Natural killer cell treated with Interleukin-12 subunit alpha and Interleukin-12 subunit beta and Interleukin-15 and Interleukin-18, amount 100 ng/mL, for 72 hours (primary cell): Measurements from ENCODE around the gene FOXN4. TPM values are rescaled to one million over a fixed set of nuclear protein-coding genes. Genes with fewer than 3 reads are reported as not detected.
A peak's percentile ranks its signal among the peaks of the same experiment; 100 is the strongest.

ENCODE experiments used
- ATAC-seq, 2 donors: fragments of 150-1000 bp; cut with Tn5 transposase in 1 of 2; sonication (Bioruptor Pico), chemical (Tn5 transposase) in 1 of 2; 2 replicates each; pipeline ENCODE4 v1.10.0; 2021
- DNase-seq: peaks from one replicate; pipeline ENCODE4 v3.0.0; 2022; ENCODE audit warnings: low spot score
- H3K27ac Mint-ChIP-seq, 2 donors: 1 replicate in 1 of 2; 2 replicates in 1 of 2; pipeline ENCODE4 v1.8.0; 2022; ENCODE audit warnings: mixed read lengths in 2 of 2, mild to moderate bottlenecking in 1 of 2, moderate library complexity in 1 of 2
- H3K27me3 Mint-ChIP-seq, 2 donors: 1 replicate in 1 of 2; 2 replicates in 1 of 2; pipeline ENCODE4 v1.8.0; 2022; ENCODE audit warnings: mixed read lengths in 2 of 2
- H3K36me3 Mint-ChIP-seq: one replicate; pipeline ENCODE4 v1.8.0; 2022; ENCODE audit warnings: mixed read lengths
- H3K4me1 Mint-ChIP-seq, 2 donors: 1 replicate in 1 of 2; 2 replicates in 1 of 2; pipeline ENCODE4 v1.8.0; 2022; ENCODE audit warnings: low read depth in 2 of 2, mixed read lengths in 2 of 2, mild to moderate bottlenecking in 1 of 2
- H3K4me3 Mint-ChIP-seq: one replicate; pipeline ENCODE4 v1.8.0; 2022; ENCODE audit warnings: mixed read lengths
- H3K9me3 Mint-ChIP-seq: 2 replicates; pipeline ENCODE4 v1.8.0; 2022; ENCODE audit warnings: mixed read lengths
- total RNA-seq, 2 donors: library from RNA; stranded (reverse); gene quantifications; one replicate each; pipeline ENCODE4 v1.2.3, GENCODE V29; 2022

FOXN4 gene
- total RNA-seq, 2 donors from 2014 or later, result not detected

GRCh38 chr12:109284392-109284791 lies 24.7 kb downstream of the FOXN4 start:
- H3K4me3 Mint-ChIP-seq, result no peak overlapping the region
- no peaks in the 10 kb centered on the region for H3K4me1 Mint-ChIP-seq
- DNase-seq, result no peak
- no peaks in the 10 kb centered on the region for H3K36me3 Mint-ChIP-seq
- H3K27ac Mint-ChIP-seq, result no peak overlapping the region
- no peak for ATAC-seq
- no peaks in the 10 kb centered on the region for H3K9me3 Mint-ChIP-seq
- H3K27me3 Mint-ChIP-seq, result peaks cover 4 to 6% of the 10 kb centered on the region in 2 donors

DNA sequence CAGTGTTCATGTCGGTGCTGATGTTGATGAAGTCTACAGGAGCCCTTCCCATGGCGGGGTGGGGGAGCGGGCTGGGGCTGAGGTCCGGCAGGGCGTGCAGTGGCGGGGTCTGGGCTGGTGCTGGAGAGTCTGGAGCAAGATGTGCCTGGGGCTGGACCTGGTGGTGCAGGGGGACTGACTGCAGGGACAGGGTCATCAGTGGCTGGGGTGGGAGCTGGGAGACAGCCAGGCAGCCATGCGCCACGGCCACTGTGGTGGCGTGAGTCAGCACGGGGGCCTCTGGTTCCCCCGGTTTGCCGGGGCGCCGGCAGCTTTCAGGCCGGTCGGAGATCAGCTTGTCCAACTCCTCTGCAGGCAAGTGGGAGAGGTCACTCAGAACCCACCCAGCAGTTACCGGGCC lies 27.6 kb downstream of the FOXN4 start:
- H3K27me3 Mint-ChIP-seq, result no peaks in the 10 kb centered on the region
- no peak overlapping the region for H3K27ac Mint-ChIP-seq
- no peak overlapping the region for H3K4me3 Mint-ChIP-seq
- DNase-seq (no peak), ATAC-seq (no peak)
- no peaks in the 10 kb centered on the region for H3K36me3 Mint-ChIP-seq
- H3K4me1 Mint-ChIP-seq, result no peaks in the 10 kb centered on the region
- H3K9me3 Mint-ChIP-seq, result no peaks in the 10 kb centered on the region

- no peaks in the 10 kb centered on the region for H3K36me3 Mint-ChIP-seq
- no peak overlapping the region for H3K27ac Mint-ChIP-seq
- H3K9me3 Mint-ChIP-seq, result no peaks in the 10 kb centered on the region
- ATAC-seq, result peak in 1 of 2 donors; percentile 13
- H3K4me3 Mint-ChIP-seq, result no peak overlapping the region
- H3K4me1 Mint-ChIP-seq, result no peaks in the 10 kb centered on the region
- H3K27me3 Mint-ChIP-seq, result peaks cover 3 to 4% of the 10 kb centered on the region in 2 donors
- no peak for DNase-seq
Measured at GRCh38 chr12:109279525-109279924, 29.6 kb downstream of the FOXN4 start.

DNA sequence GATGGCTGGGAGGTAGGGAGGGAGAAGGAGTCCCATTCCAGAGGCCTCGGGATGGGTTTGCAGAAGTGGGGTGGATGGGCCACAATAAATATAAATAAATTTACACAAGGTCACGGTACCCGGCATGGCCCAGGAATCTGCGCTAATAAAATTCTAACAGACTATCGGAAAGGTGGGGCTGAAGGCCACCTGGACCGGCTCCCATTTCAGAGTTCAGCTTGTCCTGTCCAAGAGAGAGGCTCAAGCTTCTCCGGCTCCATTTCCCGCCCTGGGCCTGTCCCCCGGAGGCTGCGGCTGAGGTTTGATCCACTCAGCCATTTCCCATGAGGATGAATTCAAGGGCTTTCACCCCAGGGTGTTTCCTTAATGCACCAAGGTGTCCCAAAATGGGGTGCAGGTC lies 30.2 kb downstream of the FOXN4 start:
- ATAC-seq (no peak), DNase-seq (no peak)
- H3K27me3 Mint-ChIP-seq, result peaks cover 3 to 4% of the 10 kb centered on the region in 2 donors
- no peak overlapping the region for H3K27ac Mint-ChIP-seq
- H3K4me1 Mint-ChIP-seq, result no peaks in the 10 kb centered on the region
- no peaks in the 10 kb centered on the region for H3K36me3 Mint-ChIP-seq
- H3K4me3 Mint-ChIP-seq, result no peak overlapping the region
- H3K9me3 Mint-ChIP-seq, result no peaks in the 10 kb centered on the region

- no peak overlapping the region for H3K27ac Mint-ChIP-seq
Measured at GRCh38 chr12:109277899-109278762, 31.0 kb downstream of the FOXN4 start.

DNA sequence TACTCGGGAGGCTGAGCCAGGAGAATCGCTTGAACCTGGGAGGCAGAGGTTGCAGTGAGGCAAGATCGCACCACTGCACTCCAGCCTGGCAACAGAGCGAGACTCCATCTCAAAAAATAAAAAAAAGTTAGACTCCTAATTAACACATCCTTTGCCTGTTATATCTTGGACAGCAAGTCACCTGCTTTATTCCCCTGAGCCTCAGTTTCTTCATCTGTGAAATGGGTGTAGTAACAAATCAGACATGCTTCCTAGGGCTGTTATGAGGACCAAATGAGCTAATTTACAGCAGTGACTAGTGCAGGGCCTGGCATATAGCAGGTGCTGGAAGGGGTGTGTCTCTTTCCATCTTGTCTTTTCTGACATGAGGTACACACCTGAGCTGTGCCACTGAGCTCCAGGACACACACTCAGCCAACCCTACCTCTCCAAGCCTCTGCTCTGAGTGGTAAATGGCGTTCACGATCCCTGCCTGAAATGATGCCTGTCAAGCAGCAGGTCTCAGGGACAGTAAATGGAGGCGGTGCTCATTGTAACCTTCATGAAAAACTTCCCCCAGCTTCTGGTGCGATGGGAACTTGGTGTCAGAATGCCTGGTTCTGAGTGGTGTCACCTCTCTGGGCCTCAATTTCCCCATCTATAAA lies 31.7 kb downstream of the FOXN4 start:
- Mint-ChIP-seq H3K27ac (no peak overlapping the region), H3K4me1 (no peaks in the 10 kb centered on the region), H3K4me3 (no peak overlapping the region), H3K36me3 (no peaks in the 10 kb centered on the region), H3K27me3 (peaks cover 10 to 17% of the 10 kb centered on the region in 2 donors), H3K9me3 (no peaks in the 10 kb centered on the region)
- no peak for DNase-seq
- no peak for ATAC-seq

More at GRCh38 chr12:109277899-109278762, 31.0 kb downstream of the FOXN4 start:
- Mint-ChIP-seq H3K27me3 (peaks cover 8 to 12% of the 10 kb centered on the region in 2 donors), H3K4me3 (no peak overlapping the region), H3K9me3 (no peaks in the 10 kb centered on the region), H3K36me3 (no peaks in the 10 kb centered on the region), H3K4me1 (no peaks in the 10 kb centered on the region)
- DNase-seq, result no peak
- ATAC-seq, result no peak

DNA sequence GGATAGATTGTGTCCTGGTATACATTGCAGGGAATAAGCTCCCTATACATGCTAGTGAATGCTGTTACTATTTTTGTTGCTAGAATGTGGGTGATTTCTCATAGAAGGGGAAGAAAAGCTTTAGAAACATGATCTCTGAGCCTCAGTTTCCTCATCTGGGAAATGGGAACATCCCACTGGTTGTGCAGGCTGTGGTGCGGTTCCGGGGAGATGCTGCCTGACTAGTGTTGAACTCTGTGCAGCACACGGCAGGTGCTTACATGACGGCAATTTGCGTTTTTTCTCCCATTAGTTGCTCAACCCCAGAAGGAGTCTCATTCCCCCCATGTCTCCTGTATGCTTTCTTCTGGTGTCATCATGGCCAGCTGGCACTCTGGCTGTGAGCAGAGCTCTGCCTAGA lies 32.9 kb downstream of the FOXN4 start:
- H3K4me1 Mint-ChIP-seq, result no peaks in the 10 kb centered on the region
- DNase-seq (no peak), ATAC-seq (no peak)
- no peak overlapping the region for H3K27ac Mint-ChIP-seq
- H3K4me3 Mint-ChIP-seq, result no peak overlapping the region
- no peaks in the 10 kb centered on the region for H3K9me3 Mint-ChIP-seq
- H3K27me3 Mint-ChIP-seq, result peaks cover 10 to 17% of the 10 kb centered on the region in 2 donors
- no peaks in the 10 kb centered on the region for H3K36me3 Mint-ChIP-seq

DNA sequence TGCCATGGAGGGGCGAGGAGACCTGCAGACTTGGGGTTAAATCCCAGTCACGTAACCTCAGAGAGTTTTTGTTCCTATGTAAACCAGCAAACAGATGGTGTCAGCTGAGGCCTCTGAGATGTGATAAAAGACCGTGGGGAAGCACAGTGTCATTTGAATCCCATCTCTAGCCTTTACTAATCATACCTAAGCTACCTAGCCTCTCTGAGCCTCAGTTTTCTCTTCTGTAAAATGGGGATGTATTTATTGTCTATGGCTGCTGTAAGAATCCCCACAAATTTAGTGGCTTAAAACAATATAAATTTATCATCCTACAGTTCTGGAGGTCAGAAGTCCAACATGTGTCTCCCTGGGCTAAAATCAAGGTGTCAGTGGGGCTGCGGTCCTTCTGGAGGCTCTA lies 33.9 kb downstream of the FOXN4 start:
- Mint-ChIP-seq H3K27me3 (peaks cover 10 to 17% of the 10 kb centered on the region in 2 donors), H3K36me3 (no peaks in the 10 kb centered on the region), H3K4me1 (no peaks in the 10 kb centered on the region), H3K4me3 (no peak overlapping the region), H3K9me3 (no peaks in the 10 kb centered on the region), H3K27ac (no peak overlapping the region)
- ATAC-seq (no peak), DNase-seq (no peak)

GRCh38 chr12:109274381-109274780 lies 34.7 kb downstream of the FOXN4 start:
- ATAC-seq, result no peak
- no peak for DNase-seq
- no peak overlapping the region for H3K27ac Mint-ChIP-seq
- H3K9me3 Mint-ChIP-seq, result no peaks in the 10 kb centered on the region
- H3K4me1 Mint-ChIP-seq, result no peaks in the 10 kb centered on the region
- H3K36me3 Mint-ChIP-seq, result no peaks in the 10 kb centered on the region
- peaks cover 10 to 17% of the 10 kb centered on the region in 2 donors for H3K27me3 Mint-ChIP-seq
- no peak overlapping the region for H3K4me3 Mint-ChIP-seq

DNA sequence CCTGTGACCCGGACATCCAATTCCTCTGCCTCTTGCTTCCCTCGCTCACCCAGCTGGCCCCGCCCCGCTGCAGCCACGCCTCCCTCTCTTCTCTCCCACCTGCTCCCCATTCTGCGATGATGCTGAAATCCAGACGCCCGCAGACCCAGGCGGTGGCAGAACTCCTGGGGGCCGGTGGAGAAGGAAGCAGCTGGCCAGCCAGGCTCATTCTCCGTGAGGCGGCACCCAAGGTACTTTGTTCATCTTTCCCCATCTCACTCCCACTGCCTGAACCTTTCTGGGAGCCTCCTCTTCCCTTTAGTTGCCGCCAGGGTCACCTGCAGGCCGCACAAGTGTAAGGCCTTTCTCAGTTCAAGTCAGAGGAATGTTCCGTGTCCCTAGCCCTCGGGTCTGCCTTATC lies 35.7 kb downstream of the FOXN4 start:
- H3K27ac Mint-ChIP-seq, result no peak overlapping the region
- no peak overlapping the region for H3K4me3 Mint-ChIP-seq
- DNase-seq, result no peak
- H3K4me1 Mint-ChIP-seq, result no peaks in the 10 kb centered on the region
- no peaks in the 10 kb centered on the region for H3K36me3 Mint-ChIP-seq
- no peak for ATAC-seq
- H3K9me3 Mint-ChIP-seq, result no peaks in the 10 kb centered on the region
- peaks cover 10 to 17% of the 10 kb centered on the region in 2 donors for H3K27me3 Mint-ChIP-seq

- Mint-ChIP-seq H3K27ac (no peak overlapping the region), H3K4me3 (no peak overlapping the region), H3K36me3 (no peaks in the 10 kb centered on the region), H3K9me3 (no peaks in the 10 kb centered on the region), H3K27me3 (peaks cover 10 to 17% of the 10 kb centered on the region in 2 donors), H3K4me1 (no peaks in the 10 kb centered on the region)
- ATAC-seq (no peak), DNase-seq (no peak)
Measured at GRCh38 chr12:109271418-109271817, 37.7 kb downstream of the FOXN4 start.

- Mint-ChIP-seq H3K36me3 (no peaks in the 10 kb centered on the region), H3K9me3 (no peaks in the 10 kb centered on the region), H3K4me1 (no peaks in the 10 kb centered on the region), H3K4me3 (no peak overlapping the region), H3K27me3 (peaks cover 10 to 17% of the 10 kb centered on the region in 2 donors), H3K27ac (no peak overlapping the region)
- no peak for ATAC-seq
- no peak for DNase-seq
Measured at GRCh38 chr12:109270494-109270893, 38.6 kb downstream of the FOXN4 start.

GRCh38 chr12:109269428-109269827 lies 39.7 kb downstream of the FOXN4 start:
- no peak for DNase-seq
- Mint-ChIP-seq H3K36me3 (no peaks in the 10 kb centered on the region), H3K27me3 (peaks cover 7 to 12% of the 10 kb centered on the region in 2 donors), H3K27ac (no peak overlapping the region), H3K4me3 (no peak overlapping the region), H3K4me1 (no peaks in the 10 kb centered on the region), H3K9me3 (no peaks in the 10 kb centered on the region)
- ATAC-seq, result no peak

- Mint-ChIP-seq H3K4me1 (no peaks in the 10 kb centered on the region), H3K27ac (no peak overlapping the region), H3K36me3 (no peaks in the 10 kb centered on the region), H3K4me3 (no peak overlapping the region), H3K9me3 (no peaks in the 10 kb centered on the region), H3K27me3 (peaks cover 7 to 12% of the 10 kb centered on the region in 2 donors)
- DNase-seq (no peak), ATAC-seq (no peak)
Measured at GRCh38 chr12:109268896-109269295, 40.2 kb downstream of the FOXN4 start.
